GM23248 (cell line): ENCODE results near the gene SLITRK1. TPM values are rescaled to one million over a fixed set of nuclear protein-coding genes. Genes with fewer than 3 reads are reported as not detected.

Source experiments
- DNase-seq: peaks from one replicate; pipeline ENCODE4 v3.0.0-alpha.2; 2015
- H2AFZ ChIP-seq: fragments of 200-600 bp; sonication (generic); 2 replicates; pipeline ENCODE4 v1.6.1; 2016; ENCODE audit warnings: antibody characterized with exemption
- H3F3A ChIP-seq: fragments of 200-600 bp; sonication (generic); 2 replicates; pipeline ENCODE4 v1.6.1; 2016; ENCODE audit warnings: mild to moderate bottlenecking, antibody characterized with exemption, mixed run types; ENCODE audit not compliant: insufficient read depth
- H3K27ac ChIP-seq: fragments of 200-600 bp; sonication (generic); 2 replicates; pipeline ENCODE4 v1.5.1; 2016; ENCODE audit warnings: mild to moderate bottlenecking
- H3K27me3 ChIP-seq: fragments of 200-600 bp; sonication (generic); replicated peaks from 2 replicates; pipeline ENCODE4 v1.6.1; 2016; ENCODE audit warnings: mild to moderate bottlenecking; ENCODE audit not compliant: insufficient read depth
- H3K36me3 ChIP-seq: fragments of 200-600 bp; sonication (generic); 2 replicates; pipeline ENCODE4 v1.6.1; 2016; ENCODE audit warnings: low read depth, mild to moderate bottlenecking
- H3K4me1 ChIP-seq: fragments of 200-600 bp; sonication (generic); 2 replicates; pipeline ENCODE4 v1.6.1; 2016; ENCODE audit warnings: mild to moderate bottlenecking; ENCODE audit not compliant: insufficient read depth
- H3K4me2 ChIP-seq: fragments of 200-600 bp; sonication (generic); one replicate; pipeline ENCODE4 v1.6.1; 2016; ENCODE audit warnings: mild to moderate bottlenecking; ENCODE audit not compliant: unreplicated experiment
- H3K4me3 ChIP-seq: fragments of 200-600 bp; sonication (generic); 2 replicates; pipeline ENCODE4 v1.5.1; 2016; ENCODE audit warnings: mild to moderate bottlenecking
- H3K79me2 ChIP-seq: fragments of 200-600 bp; sonication (generic); 2 replicates; pipeline ENCODE4 v1.6.1; 2016; ENCODE audit warnings: mild to moderate bottlenecking; ENCODE audit not compliant: insufficient read depth
- H3K9ac ChIP-seq: fragments of 200-600 bp; sonication (generic); 2 replicates; pipeline ENCODE4 v1.6.1; 2016; ENCODE audit warnings: mild to moderate bottlenecking
- H3K9me2 ChIP-seq: fragments of 200-600 bp; sonication (generic); 2 replicates; pipeline ENCODE4 v1.6.1; 2016; ENCODE audit warnings: mixed run types, mild to moderate bottlenecking, moderate library complexity; ENCODE audit not compliant: insufficient read depth
- H3K9me3 ChIP-seq: fragments of 200-600 bp; sonication (generic); one replicate; pipeline ENCODE4 v1.6.1; 2017; ENCODE audit warnings: low read depth
- H4K20me1 ChIP-seq: fragments of 200-600 bp; sonication (generic); 2 replicates; pipeline ENCODE4 v1.6.0; 2016; ENCODE audit not compliant: insufficient read depth
- EZH2 ChIP-seq: fragments of 200-600 bp; sonication (generic); IDR thresholded peaks from 2 replicates; pipeline ENCODE4 v1.6.1; 2018; ENCODE audit warnings: antibody characterized with exemption, mild to moderate bottlenecking; ENCODE audit not compliant: insufficient read depth, poor library complexity, severe bottlenecking
- EZH2phosphoT487 ChIP-seq: fragments of 200-600 bp; sonication (generic); IDR thresholded peaks from 2 replicates; pipeline ENCODE4 v1.6.1; 2018; ENCODE audit warnings: antibody characterized with exemption, moderate library complexity, mild to moderate bottlenecking, low read depth; ENCODE audit not compliant: insufficient read depth
- WGBS, 2 experiments: methylation state at CpG; one replicate each; pipeline ENCODE4 v1.1.6; 2015 to 2017; ENCODE audit warnings: low lambda C conversion rate in 2 of 2, low coverage in 1 of 2; ENCODE audit errors: missing lambda C conversion rate in 2 of 2; 5-methylcytosine and 5-hydroxymethylcytosine counted together
- in situ Hi-C: fragments of 300-500 bp; cut with MboI; formaldehyde crosslinking; loops from 2 replicates; pipeline ENCODE4 v1.15.0; 2020
- polyA plus RNA-seq: library from polyadenylated mRNA; unstranded; fragments of >200 nt; fragmentation: Nextera tagmentation; extraction: Ambion mirVana; gene quantifications from 2 replicates; pipeline ENCODE4 v1.2.1, GENCODE V29; 2016
- total RNA-seq: library from RNA; depleted of rRNA; stranded (reverse); fragments of >200 nt; shearing (Covaris generic); gene quantifications from 2 replicates; pipeline ENCODE4 v1.2.3, GENCODE V29; 2014

The SLITRK1 gene
- total and polyA plus RNA-seq, 2 experiments from 2014 or later = 0.05 TPM; not detected in 1

DNA sequence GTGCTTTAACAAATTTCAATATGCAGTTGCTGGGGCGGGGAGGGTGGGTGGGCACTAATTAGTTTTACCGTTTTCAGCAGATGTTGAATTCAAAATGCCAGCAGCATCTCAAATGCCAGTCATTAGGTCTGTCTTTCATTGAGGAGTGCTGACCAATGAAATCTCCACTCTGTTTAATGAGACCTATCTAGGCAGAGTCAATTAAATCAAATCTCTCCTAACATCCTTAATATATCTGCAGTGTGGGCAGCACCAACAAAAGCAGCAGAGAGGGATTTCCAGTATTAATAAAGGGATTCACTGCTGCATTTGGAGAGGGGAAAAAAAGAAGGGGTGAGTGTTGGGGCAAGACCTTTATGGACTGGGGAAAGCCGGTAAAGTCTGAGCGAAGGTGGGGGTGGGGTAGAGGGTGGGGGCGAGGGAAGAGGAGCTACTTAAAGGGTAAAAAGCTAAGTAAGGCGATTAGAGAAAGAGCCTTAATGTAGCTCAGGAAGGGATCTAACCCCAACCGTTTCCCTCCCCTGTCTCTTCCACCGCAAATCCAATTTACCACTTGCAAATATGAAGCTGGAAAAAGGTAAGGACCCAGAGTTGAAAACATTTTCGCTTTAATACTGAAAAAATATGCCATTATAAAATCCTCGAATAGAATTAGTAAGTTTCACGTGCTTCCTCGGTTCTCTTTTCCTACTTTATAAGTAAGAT, 4.5 kb downstream of the SLITRK1 start:
- Histone ChIP-seq H2AFZ (no peak overlapping the region), H3K4me3 (no peak overlapping the region), H3F3A (no peaks in the 10 kb centered on the region), H3K27me3 (peaks cover 40% of the 10 kb centered on the region), H3K36me3 (no peaks in the 10 kb centered on the region), H4K20me1 (no peaks in the 10 kb centered on the region), H3K79me2 (no peaks in the 10 kb centered on the region), H3K9me2 (no peaks in the 10 kb centered on the region), H3K9me3 (no peaks in the 10 kb centered on the region), H3K4me1 (no peaks in the 10 kb centered on the region; the same call in 1 of the 2 replicates), H3K27ac (no peak overlapping the region), H3K9ac (no peak overlapping the region), H3K4me2 (no peak overlapping the region)
- DNase-seq = no peak
- in situ Hi-C loops = no loop called here
- WGBS, 2 experiments = 3 to 4% methylated on average over 9 to 12 of the region's 12 CpGs
- no peak for TF ChIP-seq EZH2phosphoT487

DNA sequence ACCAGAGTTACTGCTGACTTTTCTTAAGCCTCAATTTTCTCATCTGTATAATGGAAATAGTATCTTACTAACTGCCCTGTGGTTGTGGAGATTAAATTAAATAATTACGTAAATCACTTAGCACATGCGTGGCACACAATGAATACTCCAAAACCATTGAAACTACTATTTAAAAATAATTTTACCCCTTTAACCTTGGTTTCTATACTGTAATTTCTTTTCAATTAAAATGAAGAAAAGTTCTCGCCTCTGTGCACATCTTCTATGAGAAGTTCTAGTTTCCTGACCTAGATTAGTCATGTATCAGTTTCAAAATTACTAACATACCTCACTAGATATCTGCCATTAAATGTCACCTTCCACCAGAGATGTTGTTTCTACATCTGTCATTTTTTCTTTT, 5.7 kb downstream of the SLITRK1 start:
- H2AFZ ChIP-seq = no peak overlapping the region
- no peak overlapping the region for H3K4me2 ChIP-seq
- H3F3A ChIP-seq = no peaks in the 10 kb centered on the region
- H3K9me3 ChIP-seq = no peaks in the 10 kb centered on the region
- in situ Hi-C loops = no loop called here
- H3K79me2 ChIP-seq = no peaks in the 10 kb centered on the region
- no peak overlapping the region for H3K9ac ChIP-seq
- no peak overlapping the region for H3K4me3 ChIP-seq
- H3K9me2 ChIP-seq = no peaks in the 10 kb centered on the region
- no peaks in the 10 kb centered on the region for H4K20me1 ChIP-seq
- H3K36me3 ChIP-seq = no peaks in the 10 kb centered on the region
- no peaks in the 10 kb centered on the region; the same call in 1 of the 2 replicates for H3K4me1 ChIP-seq
- DNase-seq = no peak
- H3K27ac ChIP-seq = no peak overlapping the region
- WGBS, 2 experiments = 69 to 76% methylated on average over 3 of the region's 3 CpGs
- TF ChIP-seq EZH2 = no peak
- TF ChIP-seq EZH2phosphoT487 = no peak
- peaks cover 29% of the 10 kb centered on the region for H3K27me3 ChIP-seq

DNA sequence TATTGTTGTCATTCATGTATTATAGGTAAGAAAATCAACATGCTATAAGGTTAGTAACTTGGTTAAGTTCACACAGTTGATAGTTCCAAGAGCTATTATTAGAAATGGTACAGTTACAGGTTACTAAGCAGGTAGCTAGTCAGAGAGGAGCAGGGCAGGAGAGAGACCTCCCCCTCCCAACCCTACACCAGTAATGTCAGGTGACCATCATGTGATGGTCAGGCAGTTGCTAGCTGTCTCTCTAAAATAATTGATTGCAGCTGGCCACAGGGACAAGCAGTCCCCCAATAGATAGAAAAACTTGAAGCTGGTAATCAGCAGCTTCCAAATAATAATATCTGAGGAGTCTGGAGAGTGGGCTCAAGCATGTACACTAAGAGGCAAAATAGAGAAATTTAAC, 14.6 kb downstream of the SLITRK1 start:
- Histone ChIP-seq H3K9ac (no peak overlapping the region), H3K79me2 (no peaks in the 10 kb centered on the region), H3K4me3 (no peak overlapping the region), H2AFZ (no peak overlapping the region), H3K27ac (no peak overlapping the region), H4K20me1 (no peaks in the 10 kb centered on the region), H3K9me3 (no peaks in the 10 kb centered on the region), H3K4me1 (no peaks in the 10 kb centered on the region), H3K4me2 (no peak overlapping the region), H3K9me2 (no peaks in the 10 kb centered on the region), H3K36me3 (no peaks in the 10 kb centered on the region), H3K27me3 (no peaks in the 10 kb centered on the region), H3F3A (no peaks in the 10 kb centered on the region)
- TF ChIP-seq EZH2phosphoT487 (no peak), EZH2 (no peak)
- DNase-seq = no peak
- in situ Hi-C loops = no loop called here

DNA sequence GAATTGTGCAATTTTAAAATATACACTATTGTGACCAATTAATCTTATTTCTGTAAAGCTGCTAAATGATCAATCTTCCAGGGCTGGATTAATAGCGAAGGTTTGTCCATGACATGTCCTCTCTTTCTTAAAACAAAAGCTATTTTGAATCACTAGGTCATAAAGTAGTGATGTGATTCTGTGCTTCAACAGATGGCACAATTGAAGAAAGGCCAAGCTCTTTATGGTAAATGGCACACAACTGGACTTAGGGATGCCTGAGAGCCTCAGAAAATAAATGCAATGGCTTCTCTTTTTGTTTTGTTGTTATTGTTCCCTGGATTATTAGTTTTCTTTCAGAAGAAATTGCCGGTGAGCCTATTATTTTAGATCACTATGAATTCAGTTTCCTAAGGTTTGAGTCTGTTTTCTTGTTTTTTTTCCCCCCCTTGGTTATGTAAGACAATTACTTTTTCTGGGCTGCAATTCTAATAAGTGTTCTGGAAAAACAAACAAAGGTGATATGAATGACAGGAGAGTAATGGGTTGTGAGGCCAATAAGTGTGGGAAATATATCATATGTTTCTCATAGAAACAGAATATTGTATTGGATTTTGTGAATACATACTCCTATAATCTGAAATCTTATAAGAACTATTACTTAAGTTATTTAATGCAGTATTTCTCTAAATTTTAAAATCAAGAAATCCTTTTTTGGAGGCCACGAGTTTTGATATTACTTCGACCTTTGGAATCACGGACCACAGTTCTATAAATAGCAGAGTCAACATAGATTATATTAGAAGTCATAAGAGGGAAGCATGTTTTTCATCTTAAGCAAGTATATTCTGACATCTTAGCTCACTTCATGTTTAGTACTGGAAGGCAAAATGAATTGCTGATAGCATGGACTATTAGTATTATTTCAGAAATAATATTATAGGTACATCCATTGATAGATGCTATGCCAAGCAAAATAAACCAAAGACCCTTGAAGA, 16.8 kb downstream of the SLITRK1 start:
- 20 to 29% methylated on average over 5 of the region's 5 CpGs for WGBS, 2 experiments
- no peak overlapping the region for H3K4me2 ChIP-seq
- H2AFZ ChIP-seq = no peak overlapping the region
- no peaks in the 10 kb centered on the region for H3K36me3 ChIP-seq
- H3K4me1 ChIP-seq = no peaks in the 10 kb centered on the region
- H3K4me3 ChIP-seq = no peak overlapping the region
- in situ Hi-C loops = no loop called here
- no peaks in the 10 kb centered on the region for H4K20me1 ChIP-seq
- H3K9me3 ChIP-seq = no peaks in the 10 kb centered on the region
- no peaks in the 10 kb centered on the region for H3K9me2 ChIP-seq
- no peak for DNase-seq
- H3K27ac ChIP-seq = no peak overlapping the region
- H3K79me2 ChIP-seq = no peaks in the 10 kb centered on the region
- H3K27me3 ChIP-seq = no peaks in the 10 kb centered on the region
- no peak overlapping the region for H3K9ac ChIP-seq
- TF ChIP-seq EZH2phosphoT487 (no peak), EZH2 (no peak)
- H3F3A ChIP-seq = no peaks in the 10 kb centered on the region
